CD1c-positive myeloid dendritic cell (primary cell): ENCODE results near the gene ACACA.
"Not testable (repeated sequence)": the region's sequence is repeated elsewhere in the genome, so short reads cannot be mapped to it uniquely, and the experiment has no call there.

Experiments used
- DNase-seq: peaks from one replicate; pipeline ENCODE4 v3.0.0-alpha.2; 2016; ENCODE audit errors: extremely low spot score

The ACACA gene

GRCh38 chr17:37406635-37407461, at the start of gene ACACA, which contains the start of gene TADA2A:
TSS of gene ACACA (minus strand) at chr17:37406836. CDS start at chr17:37406299, 537 bp downstream.
TSS of gene TADA2A (plus strand) at chr17:37406886. CDS start at chr17:37411366, 4,480 bp downstream.
- DNase-seq = peak; percentile 91

DNA sequence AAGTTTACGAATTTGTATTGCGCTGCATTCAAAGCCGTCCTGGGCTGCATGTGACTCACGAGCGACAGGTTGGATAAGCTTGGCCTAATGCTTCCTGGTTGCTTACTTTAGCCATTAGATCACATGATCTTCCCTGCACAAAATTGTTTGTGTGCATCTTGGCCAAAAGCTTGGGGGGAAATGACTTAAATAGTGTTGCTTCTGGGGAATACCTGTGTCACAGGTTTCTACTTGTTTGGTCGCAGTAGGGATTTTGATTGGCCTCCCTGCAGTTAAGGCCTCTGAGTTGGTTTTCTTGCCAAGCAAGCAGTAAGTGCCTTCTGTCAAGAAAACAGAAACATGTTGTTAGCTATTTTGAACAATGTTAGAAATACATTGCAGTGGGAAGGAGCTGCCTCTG, 43.5 kb upstream of the ACACA start:
- DNase-seq = no peak

GRCh38 chr17:37447641-37448040, 41.0 kb upstream of the ACACA start:
- no peak for DNase-seq

DNA sequence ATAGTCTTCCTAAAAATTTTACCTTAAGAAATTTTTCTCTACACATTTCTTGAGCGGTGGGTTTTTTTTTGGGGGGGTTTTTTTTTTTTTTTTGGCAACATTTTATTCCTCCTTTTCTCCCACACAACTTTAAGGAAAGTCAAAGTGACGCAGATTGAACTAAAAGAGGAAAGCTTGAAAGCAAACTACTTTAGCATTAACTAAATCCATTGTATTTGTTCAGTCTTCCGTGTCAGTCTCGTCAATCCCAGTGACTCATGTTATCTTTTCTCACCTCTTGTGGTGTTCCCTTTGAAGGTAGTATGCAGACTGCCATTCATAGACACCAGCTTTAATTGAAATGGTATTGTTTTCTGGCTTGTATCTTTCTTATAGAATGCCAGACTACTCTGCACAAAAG, 39.4 kb upstream of the ACACA start:
- DNase-seq = no peak

DNA sequence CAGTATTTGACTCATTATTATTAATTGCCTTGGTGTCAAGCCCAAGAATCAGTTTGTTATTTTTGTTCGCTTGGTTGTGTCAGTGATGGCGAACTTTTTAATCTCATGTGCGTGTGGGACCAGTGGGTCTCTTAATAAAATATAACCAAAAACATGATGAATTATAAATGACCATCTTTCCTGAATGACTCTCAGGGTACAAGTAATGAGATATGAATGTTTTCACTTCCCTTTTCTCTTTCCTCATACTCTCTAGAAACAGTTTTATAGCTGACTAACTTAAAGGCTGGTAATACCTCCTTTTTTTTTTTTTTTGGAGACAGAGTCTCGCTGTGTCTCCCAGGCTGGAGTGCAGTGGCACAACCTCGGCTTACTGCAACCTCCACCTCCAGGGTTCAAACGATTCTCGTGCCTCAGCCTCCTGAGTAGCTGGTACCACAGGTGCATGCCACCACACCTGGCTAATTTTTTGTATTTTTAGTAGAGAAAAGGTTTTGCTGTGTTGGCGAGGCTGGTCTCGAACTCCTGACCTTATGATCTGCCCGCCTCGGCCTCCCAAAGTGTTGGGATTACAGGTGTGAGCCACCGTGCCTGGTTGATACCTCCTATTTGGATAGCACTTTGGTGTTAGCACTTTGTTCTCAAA, 34.9 kb upstream of the ACACA start:
- DNase-seq = peak; percentile 45

GRCh38 chr17:37440424-37440823, 33.8 kb upstream of the ACACA start:
- no peak for DNase-seq

GRCh38 chr17:37438141-37438540, 31.5 kb upstream of the ACACA start:
- DNase-seq = no peak

DNA sequence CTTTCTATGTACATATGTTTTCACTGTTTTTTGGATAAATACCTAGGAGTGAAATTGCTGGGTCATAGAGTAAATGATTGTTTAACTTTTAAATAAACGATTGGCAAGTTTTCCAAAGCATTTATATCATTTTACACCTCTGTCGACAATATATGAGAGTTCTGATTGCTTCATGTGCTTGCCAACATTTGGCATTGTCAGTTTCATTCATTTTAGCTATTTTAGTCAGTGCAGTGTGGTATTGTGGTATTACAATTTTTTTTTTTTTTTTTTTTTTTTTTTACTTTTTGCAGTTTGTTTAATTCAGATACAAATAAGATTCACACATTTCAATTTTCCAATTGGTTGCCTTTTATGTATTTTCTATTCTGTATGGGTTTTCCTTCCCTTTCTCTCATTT, 26.0 kb upstream of the ACACA start:
- DNase-seq = no peak

DNA sequence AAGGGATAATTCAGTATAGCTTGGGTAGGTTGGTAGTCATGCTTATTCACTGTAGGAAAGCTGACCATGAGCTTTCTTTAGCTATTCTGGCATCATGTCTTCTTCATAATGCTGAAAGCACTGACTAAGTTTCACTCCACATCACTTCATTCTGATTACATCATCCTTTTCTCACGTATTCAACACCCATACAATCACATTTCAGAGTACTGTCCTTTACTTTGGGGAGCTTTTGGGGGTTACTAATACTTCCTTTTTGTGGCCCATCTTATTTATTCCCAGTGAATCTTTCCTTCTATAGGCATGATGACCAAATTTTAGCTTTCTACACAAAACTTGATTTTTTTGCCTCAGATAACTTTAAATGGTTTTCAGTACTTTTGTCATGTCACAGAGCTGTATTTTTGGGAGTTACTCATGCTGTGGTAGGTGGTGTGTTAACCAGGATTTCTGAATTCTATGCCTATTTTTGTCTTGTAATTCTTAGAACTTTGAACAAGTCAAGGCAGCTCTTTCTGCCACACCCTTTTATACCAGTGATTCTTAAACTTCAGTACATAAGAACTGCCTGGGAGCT, 23.5 kb upstream of the ACACA start:
- no peak for DNase-seq

DNA sequence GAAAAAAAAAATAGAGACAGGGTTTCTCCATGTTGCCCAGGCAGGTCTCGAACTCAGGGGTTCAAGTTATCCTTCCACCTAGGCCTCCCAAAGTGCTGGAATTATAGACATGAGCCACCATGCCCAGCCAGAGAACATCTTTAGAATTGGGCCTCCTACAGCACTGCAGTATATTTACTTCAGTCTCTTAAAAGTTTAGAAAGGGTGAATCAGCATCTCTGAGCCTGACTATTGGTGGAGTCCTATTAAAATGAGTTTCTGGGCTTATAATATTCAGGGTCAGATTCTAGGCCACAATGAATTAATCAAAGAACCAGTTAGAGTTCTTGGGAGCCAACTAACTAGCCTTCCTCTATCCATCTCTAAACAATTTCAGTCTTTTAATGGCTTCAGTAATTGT, 22.8 kb upstream of the ACACA start:
- no peak for DNase-seq

- no peak for DNase-seq
Observed at GRCh38 chr17:37429039-37429438, 22.4 kb upstream of the ACACA start.

DNA sequence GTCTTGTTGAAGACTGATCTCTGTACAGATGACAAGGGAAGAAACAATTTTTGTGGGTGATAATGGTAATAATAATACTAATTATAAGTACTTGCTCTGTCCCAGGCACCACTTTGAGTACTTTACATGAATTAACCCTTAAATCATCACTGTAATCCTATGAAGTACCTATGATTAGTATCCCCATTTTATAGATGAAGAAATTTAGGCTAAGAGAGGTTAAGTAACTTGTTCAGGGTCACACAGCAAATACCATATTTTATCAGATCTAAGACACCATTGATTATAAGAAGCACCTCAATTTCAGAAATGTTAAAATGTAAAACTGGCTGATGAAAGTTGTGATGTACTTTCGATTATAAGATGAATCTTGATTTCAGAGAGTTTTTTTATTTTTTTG, 18.6 kb upstream of the ACACA start:
- no peak for DNase-seq

- DNase-seq = no peak
Observed at GRCh38 chr17:37422971-37423625, 16.5 kb upstream of the ACACA start.

DNA sequence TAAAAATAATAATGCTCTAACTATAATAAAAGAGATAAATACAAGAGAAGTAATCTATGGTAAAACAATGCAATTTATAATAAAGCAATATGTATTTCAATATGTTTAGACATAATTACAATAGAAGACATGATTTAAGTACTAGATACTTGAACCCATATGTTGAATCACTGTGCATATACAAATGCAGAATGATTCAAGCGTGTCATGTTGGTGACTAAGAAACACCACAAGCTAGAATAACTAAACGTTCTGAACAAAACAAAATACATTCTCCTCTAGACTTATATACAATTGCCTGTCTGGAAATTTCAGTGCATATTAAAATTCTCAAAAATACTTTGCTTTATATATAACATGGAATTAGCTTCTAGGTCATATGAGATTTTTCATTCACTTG, 11.2 kb upstream of the ACACA start:
- DNase-seq = no peak

DNA sequence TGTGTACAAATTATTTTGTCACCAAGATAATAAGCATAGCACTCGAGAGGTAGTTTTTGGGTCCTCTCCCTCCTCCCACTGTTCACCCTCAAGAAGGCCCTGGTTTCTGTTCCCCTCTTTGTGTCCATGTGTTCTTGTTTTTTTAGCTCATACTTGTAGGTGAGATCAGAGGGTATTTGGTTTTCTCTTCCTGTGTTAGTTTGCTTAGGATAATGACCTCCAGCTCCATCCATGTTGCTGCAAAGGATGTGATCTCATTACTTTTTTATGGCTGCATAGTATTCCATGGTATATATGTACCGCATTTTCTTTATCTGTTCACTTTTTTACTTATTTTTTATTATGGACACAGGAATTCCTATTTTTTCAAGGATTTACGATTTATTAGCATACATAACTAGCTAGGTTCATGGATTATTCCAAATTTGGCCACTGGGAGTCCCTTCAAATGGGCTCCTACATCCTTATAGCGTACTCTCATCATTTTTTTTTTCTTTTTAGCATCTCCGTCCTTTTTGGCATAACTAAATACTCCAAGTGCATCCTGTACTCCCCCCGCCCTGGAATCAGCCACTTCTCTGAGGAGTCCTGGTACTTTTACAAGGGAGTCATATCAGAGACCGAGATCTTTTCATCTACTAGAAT, 7.4 kb upstream of the ACACA start:
- DNase-seq = peak; percentile 18

- no peak for DNase-seq
Observed at GRCh38 chr17:37410357-37410756, 3.7 kb upstream of the ACACA start.

DNA sequence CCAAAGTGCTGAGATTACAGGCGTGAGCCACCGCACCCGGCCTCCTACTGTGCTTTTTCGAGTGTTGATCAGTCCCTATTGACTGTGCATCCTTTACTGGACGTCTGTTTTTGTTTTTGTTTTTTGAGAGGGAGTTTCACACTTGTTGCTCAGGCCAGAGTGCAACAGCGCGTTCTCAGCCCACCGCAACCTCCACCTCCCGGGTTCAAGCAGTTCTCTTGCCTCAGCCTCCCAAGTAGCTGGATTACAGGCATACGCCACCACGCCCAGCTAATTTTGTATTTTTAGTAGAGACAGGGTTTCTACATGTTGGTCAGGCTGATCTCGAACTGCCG, 1.5 kb upstream of the ACACA start:
- DNase-seq = not testable (repeated sequence)

DNA sequence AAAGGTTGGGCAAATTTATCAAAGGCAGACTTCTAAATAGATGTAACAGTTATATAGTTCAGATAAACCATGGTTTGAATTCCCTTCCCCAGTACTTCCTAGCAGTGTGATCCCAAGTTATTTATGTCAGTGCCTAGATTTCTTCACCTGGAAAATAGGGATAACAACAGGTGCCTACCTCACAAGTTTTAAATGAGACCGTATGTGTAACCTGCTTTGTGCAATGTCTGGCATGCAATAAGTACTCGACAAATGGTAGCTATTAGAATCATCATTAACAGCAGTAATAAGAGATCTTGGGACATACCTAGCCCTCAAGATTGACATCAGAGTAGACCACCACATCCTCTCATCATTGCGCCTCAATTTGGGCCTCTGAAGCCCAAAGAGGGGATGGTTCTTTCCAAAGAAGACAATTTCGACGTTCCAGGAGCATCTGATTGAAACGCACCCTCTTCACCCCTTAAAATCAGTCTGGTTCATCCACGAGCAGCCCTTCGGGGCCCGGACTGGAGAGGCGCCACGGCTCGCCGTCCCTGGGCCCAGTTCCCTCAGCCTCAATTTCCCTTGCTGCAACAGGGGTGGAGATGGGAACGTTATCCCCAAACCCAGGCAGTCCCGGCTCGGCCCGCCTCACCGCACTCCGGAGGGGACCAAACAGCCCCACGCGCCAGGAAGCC, 541 bp downstream of the ACACA start:
- DNase-seq = no peak

- DNase-seq = not testable (repeated sequence)
Observed at GRCh38 chr17:37405522-37405921, 1.1 kb downstream of the ACACA start.

GRCh38 chr17:37400505-37400904, 6.1 kb downstream of the ACACA start:
- no peak for DNase-seq

DNA sequence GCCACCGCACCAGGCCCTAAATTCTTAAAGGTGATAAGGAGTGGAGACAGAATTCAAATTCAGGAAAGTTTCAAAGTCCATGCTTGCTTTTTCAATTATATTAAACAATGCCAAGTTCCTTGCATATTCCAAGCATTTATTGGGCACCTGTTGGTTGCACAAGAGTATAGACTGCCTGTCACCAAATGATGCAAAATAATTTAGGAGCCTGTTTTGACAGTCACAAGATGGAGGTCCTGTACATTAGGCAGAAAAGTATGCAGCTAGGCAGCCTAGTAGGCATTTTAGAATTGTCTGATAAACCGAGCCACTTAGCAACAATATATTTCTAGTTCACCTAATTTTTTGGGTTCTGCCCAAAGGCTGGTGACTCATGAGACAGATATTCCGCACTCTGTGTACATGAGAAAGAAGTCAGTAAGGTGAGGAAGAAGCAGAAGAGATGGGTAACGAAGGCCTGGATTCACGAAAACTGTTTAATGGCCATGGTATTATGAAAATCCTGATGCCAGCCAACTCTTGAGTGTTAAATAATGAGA, 7.3 kb downstream of the ACACA start:
- no peak for DNase-seq
